ENCODE measurements around the gene TAF4. TPM values are rescaled to one million over a fixed set of nuclear protein-coding genes. Genes with fewer than 3 reads are reported as not detected.
"Not testable (repeated sequence)": the region's sequence is repeated elsewhere in the genome, so short reads cannot be mapped to it uniquely, and the experiment has no call there.

Gene TAF4
- total and polyA plus RNA-seq, 4 experiments from 2014 or later, result 0.54 to 33.1 (median 17.5) TPM

DNA sequence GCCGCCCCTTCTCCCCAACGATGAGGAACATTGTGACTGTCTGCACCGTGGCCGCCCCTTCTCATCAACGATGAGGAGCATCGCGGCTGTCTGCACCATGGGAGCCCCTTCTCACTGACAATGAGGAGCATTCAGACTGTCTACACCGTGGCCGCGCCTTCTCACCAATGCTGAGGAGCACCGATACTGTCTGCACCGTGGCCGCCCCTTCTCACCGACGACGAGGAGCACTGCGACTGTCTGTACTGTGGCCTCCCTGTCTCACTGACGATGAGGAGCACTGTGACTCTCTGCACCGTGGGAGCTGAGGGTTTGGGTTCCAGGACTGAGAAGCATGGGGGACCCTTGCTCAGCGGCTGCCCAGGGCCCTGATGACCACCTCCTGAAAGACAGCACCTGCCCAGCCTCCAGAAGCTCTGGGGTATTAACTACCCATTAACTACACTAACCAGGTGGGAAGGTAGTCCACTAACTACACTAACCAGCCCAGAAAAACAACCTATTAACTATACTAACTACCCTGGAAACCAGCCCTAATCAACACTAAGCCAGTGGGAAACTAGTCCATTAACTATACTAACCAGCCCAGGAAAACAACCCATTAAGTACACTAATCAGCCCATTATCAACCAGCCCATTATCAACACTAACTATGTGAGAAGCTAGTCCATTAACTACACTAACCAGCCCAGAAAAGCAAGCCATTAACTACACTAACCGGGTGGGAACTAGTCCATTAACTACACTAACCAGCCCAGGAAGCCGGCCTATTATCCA, 116.9 kb downstream of the TAF4 start:
- Histone ChIP-seq H3K27me3 (ENCODE audit: insufficient read depth, low read length) (no peaks in the 10 kb centered on the region), H3K4me1 (ENCODE audit: insufficient read depth, low read length) (no peaks in the 10 kb centered on the region), H3K36me3 (ENCODE audit: insufficient read depth, low read length) (no peaks in the 10 kb centered on the region), H3K4me3 (ENCODE audit: low read length in 2 of 2) (no peak overlapping the region), H3K9me3 (ENCODE audit: control insufficient read depth in 1 of 2, low read length in 2 of 2) (no peaks in the 10 kb centered on the region), H3K27ac (ENCODE audit: low read depth, low read length) (no peak overlapping the region)
- H3K36me3 Mint-ChIP-seq, result no peaks in the 10 kb centered on the region
- no peak for DNase-seq
- intact Hi-C loops (cut with micrococcal nuclease), result no loop called here
- CTCF ChIA-PET (ENCODE audit: partially characterized antibody), result no interaction called here
- H3K4me1 Mint-ChIP-seq, result no peaks in the 10 kb centered on the region
- H3K9me3 Mint-ChIP-seq, result peaks cover 0 to 3% (median 0%) of the 10 kb centered on the region in 8 donors
- peaks cover 3% of the 10 kb centered on the region in 2 donors for H3K27me3 Mint-ChIP-seq
- POLR2A ChIA-PET (ENCODE audit: partially characterized antibody), result no interaction called here
- no peak overlapping the region for H3K4me3 Mint-ChIP-seq
- H3K27ac Mint-ChIP-seq, result peak overlapping the region in 1 of 7 donors; percentile 53

- DNase-seq; H3K36me3 Mint-ChIP-seq; intact Hi-C loops (cut with micrococcal nuclease); H3K4me3 Mint-ChIP-seq; H3K27me3 Mint-ChIP-seq; H3K27me3 ChIP-seq (ENCODE audit: insufficient read depth, low read length); CTCF ChIA-PET (ENCODE audit: partially characterized antibody); H3K9me3 Mint-ChIP-seq; H3K27ac Mint-ChIP-seq; H3K27ac ChIP-seq (ENCODE audit: low read depth, low read length); H3K4me3 ChIP-seq (ENCODE audit: low read length in 2 of 2); H3K9me3 ChIP-seq (ENCODE audit: control insufficient read depth in 1 of 2, low read length in 2 of 2); POLR2A ChIA-PET (ENCODE audit: partially characterized antibody); H3K36me3 ChIP-seq (ENCODE audit: insufficient read depth, low read length); H3K4me1 Mint-ChIP-seq; H3K4me1 ChIP-seq (ENCODE audit: insufficient read depth, low read length): not testable (repeated sequence)
Observed at GRCh38 chr20:61948056-61948455, 117.6 kb downstream of the TAF4 start.

DNA sequence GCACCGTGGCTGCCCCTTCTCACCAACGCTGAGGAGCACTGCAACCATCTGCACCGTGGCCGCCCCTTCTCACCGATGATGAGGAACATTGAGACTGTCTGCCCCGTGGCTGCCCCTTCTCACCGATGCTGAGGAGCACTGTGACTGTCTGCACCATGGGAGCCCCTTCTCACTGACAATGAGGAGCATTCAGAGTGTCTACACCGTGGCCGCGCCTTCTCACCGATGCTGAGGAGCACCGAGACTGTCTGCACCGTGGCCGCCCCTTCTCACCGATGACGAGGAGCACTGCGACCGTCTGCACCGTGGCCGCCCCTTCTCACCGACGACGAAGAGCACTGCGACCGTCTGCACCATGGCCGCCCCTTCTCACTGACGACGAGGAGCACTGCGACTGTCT, 120.2 kb downstream of the TAF4 start:
- H3K36me3 Mint-ChIP-seq; H3K4me1 ChIP-seq (ENCODE audit: insufficient read depth, low read length); H3K27me3 ChIP-seq (ENCODE audit: insufficient read depth, low read length); H3K4me1 Mint-ChIP-seq; POLR2A ChIA-PET (ENCODE audit: partially characterized antibody); H3K27ac Mint-ChIP-seq; H3K9me3 ChIP-seq (ENCODE audit: control insufficient read depth in 1 of 2, low read length in 2 of 2); H3K27ac ChIP-seq (ENCODE audit: low read depth, low read length); intact Hi-C loops (cut with micrococcal nuclease); H3K27me3 Mint-ChIP-seq; H3K4me3 Mint-ChIP-seq; H3K9me3 Mint-ChIP-seq; H3K36me3 ChIP-seq (ENCODE audit: insufficient read depth, low read length); CTCF ChIA-PET (ENCODE audit: partially characterized antibody); H3K4me3 ChIP-seq (ENCODE audit: low read length in 2 of 2); DNase-seq: not testable (repeated sequence)

DNA sequence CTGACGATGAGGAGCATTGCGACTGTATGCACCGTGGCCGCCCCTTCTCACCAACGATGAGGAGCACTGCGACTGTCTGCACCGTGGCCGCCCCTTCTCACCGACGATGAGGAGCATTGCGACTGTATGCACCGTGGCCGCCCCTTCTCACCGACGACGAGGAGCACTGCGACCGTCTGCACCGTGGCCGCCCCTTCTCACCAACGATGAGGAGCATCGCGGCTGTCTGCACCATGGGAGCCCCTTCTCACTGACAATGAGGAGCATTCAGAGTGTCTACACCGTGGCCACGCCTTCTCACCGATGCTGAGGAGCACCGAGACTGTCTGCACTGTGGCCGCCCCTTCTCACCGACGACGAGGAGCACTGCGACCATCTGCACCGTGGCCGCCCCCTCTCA, 120.7 kb downstream of the TAF4 start:
- H3K36me3 Mint-ChIP-seq; H3K36me3 ChIP-seq (ENCODE audit: insufficient read depth, low read length); H3K4me3 ChIP-seq (ENCODE audit: low read length in 2 of 2); H3K9me3 Mint-ChIP-seq; DNase-seq; H3K4me1 ChIP-seq (ENCODE audit: insufficient read depth, low read length); H3K27ac ChIP-seq (ENCODE audit: low read depth, low read length); CTCF ChIA-PET (ENCODE audit: partially characterized antibody); POLR2A ChIA-PET (ENCODE audit: partially characterized antibody); H3K27ac Mint-ChIP-seq; intact Hi-C loops (cut with micrococcal nuclease); H3K4me3 Mint-ChIP-seq; H3K4me1 Mint-ChIP-seq; H3K9me3 ChIP-seq (ENCODE audit: control insufficient read depth in 1 of 2, low read length in 2 of 2); H3K27me3 ChIP-seq (ENCODE audit: insufficient read depth, low read length); H3K27me3 Mint-ChIP-seq: not testable (repeated sequence)

GRCh38 chr20:61942526-61942925, 123.2 kb downstream of the TAF4 start:
- Histone ChIP-seq H3K4me3 (ENCODE audit: low read length in 2 of 2) (no peak overlapping the region), H3K36me3 (ENCODE audit: insufficient read depth, low read length) (no peaks in the 10 kb centered on the region), H3K9me3 (ENCODE audit: control insufficient read depth in 1 of 2, low read length in 2 of 2) (no peaks in the 10 kb centered on the region), H3K27ac (ENCODE audit: low read depth, low read length) (no peak overlapping the region), H3K27me3 (ENCODE audit: insufficient read depth, low read length) (no peaks in the 10 kb centered on the region), H3K4me1 (ENCODE audit: insufficient read depth, low read length) (no peaks in the 10 kb centered on the region)
- H3K4me1 Mint-ChIP-seq, result no peaks in the 10 kb centered on the region
- peaks cover 0 to 5% of the 10 kb centered on the region in 2 donors for H3K27me3 Mint-ChIP-seq
- no peak overlapping the region for H3K27ac Mint-ChIP-seq
- intact Hi-C loops (cut with micrococcal nuclease), result no loop called here
- no peaks in the 10 kb centered on the region for H3K36me3 Mint-ChIP-seq
- ChIA-PET POLR2A (ENCODE audit: partially characterized antibody) (no interaction called here), CTCF (ENCODE audit: partially characterized antibody) (no interaction called here)
- H3K9me3 Mint-ChIP-seq, result no peaks in the 10 kb centered on the region
- DNase-seq, result no peak
- no peak overlapping the region for H3K4me3 Mint-ChIP-seq

- no peaks in the 10 kb centered on the region for H3K27me3 ChIP-seq (ENCODE audit: insufficient read depth, low read length)
- no peak for DNase-seq
- ChIA-PET POLR2A (ENCODE audit: partially characterized antibody) (no interaction called here), CTCF (ENCODE audit: partially characterized antibody) (no interaction called here)
- Mint-ChIP-seq H3K36me3 (no peaks in the 10 kb centered on the region), H3K27me3 (peaks cover 0 to 5% of the 10 kb centered on the region in 2 donors), H3K27ac (no peak overlapping the region), H3K9me3 (no peaks in the 10 kb centered on the region), H3K4me1 (no peaks in the 10 kb centered on the region), H3K4me3 (no peak overlapping the region)
- no peaks in the 10 kb centered on the region for H3K36me3 ChIP-seq (ENCODE audit: insufficient read depth, low read length)
- H3K9me3 ChIP-seq (ENCODE audit: control insufficient read depth in 1 of 2, low read length in 2 of 2), result no peaks in the 10 kb centered on the region
- intact Hi-C loops (cut with micrococcal nuclease), result no loop called here
- H3K4me1 ChIP-seq (ENCODE audit: insufficient read depth, low read length), result no peaks in the 10 kb centered on the region
- no peak overlapping the region for H3K27ac ChIP-seq (ENCODE audit: low read depth, low read length)
- H3K4me3 ChIP-seq (ENCODE audit: low read length in 2 of 2), result no peak overlapping the region
Observed at GRCh38 chr20:61941721-61942405, 123.8 kb downstream of the TAF4 start.

DNA sequence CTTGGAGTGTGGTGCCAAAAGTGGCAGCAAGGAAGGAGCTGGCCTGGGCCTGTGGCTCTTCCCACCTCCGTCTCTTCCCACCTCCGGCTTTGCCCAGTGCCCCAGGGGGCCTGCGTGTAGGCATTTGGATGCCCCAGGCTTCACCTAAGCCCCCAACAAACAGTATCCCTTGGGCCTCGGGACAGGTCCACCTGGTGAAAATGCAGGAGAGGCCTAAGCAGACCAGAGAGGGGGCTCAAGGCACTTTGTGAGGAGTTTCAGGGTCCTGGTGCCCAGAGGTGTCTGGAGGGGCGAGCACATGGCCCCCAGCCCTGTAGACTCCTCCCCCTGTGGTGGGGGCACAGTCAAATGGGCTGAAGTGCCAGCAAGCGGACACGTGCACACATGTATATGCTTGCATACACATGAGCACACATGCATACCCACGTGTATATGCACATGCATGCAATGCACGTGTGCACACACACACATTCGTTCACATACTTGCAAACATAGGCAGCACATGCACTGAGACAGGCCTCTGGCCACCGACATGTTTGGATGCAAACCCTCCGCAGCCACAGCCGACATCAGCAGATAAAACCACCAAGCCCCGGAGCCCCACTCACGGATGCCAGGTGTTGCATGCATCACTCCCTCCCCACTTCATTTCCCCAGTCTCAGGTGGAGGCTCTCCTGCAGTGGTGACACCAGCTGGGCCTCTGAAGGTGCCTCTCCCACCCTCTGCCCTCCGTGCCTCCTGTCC, 124.5 kb downstream of the TAF4 start:
- Mint-ChIP-seq H3K27ac (no peak overlapping the region), H3K36me3 (no peaks in the 10 kb centered on the region), H3K4me3 (no peak overlapping the region), H3K27me3 (peaks cover 0 to 5% of the 10 kb centered on the region in 2 donors), H3K4me1 (no peaks in the 10 kb centered on the region), H3K9me3 (no peaks in the 10 kb centered on the region)
- Histone ChIP-seq H3K4me3 (ENCODE audit: low read length in 2 of 2) (no peak overlapping the region), H3K27ac (ENCODE audit: low read depth, low read length) (no peak overlapping the region), H3K27me3 (ENCODE audit: insufficient read depth, low read length) (no peaks in the 10 kb centered on the region), H3K9me3 (ENCODE audit: control insufficient read depth in 1 of 2, low read length in 2 of 2) (no peaks in the 10 kb centered on the region), H3K4me1 (ENCODE audit: insufficient read depth, low read length) (no peaks in the 10 kb centered on the region), H3K36me3 (ENCODE audit: insufficient read depth, low read length) (no peaks in the 10 kb centered on the region)
- no peak for DNase-seq
- intact Hi-C loops (cut with micrococcal nuclease), result no loop called here
- ChIA-PET CTCF (ENCODE audit: partially characterized antibody) (no interaction called here), POLR2A (ENCODE audit: partially characterized antibody) (no interaction called here)
